MCF 10A (cell line): ENCODE results near the gene USHBP1. TPM values are rescaled to one million over a fixed set of nuclear protein-coding genes. Genes with fewer than 3 reads are reported as not detected.

Experiments used
- BruUV-seq: library from RNA; stranded (reverse); fragments of 400-500 nt; replicated peaks from 2 replicates; lab custom pipeline; 2021; lab: Mats Ljungman, UMichigan
- CTCF ChIA-PET: fragments of 300-600 bp; sonication (Branson Sonifier 250); formaldehyde crosslinking; extraction: SDS; loops from one replicate; lab custom pipeline; 2021; ENCODE audit warnings: antibody characterized with exemption, inconsistent platforms; lab: Yijun Ruan, JAX
- POLR2A ChIA-PET: fragments of 300-600, 350-650 bp; sonication (Branson Sonifier 250); formaldehyde crosslinking; extraction: SDS; loops from one replicate; lab custom pipeline; 2020; ENCODE audit warnings: antibody characterized with exemption, inconsistent platforms; lab: Yijun Ruan, JAX
- DNase-seq: peaks from one replicate; pipeline ENCODE4 v3.0.0-alpha.2; 2018; ENCODE audit not compliant: unreplicated experiment
- H3K27ac Mint-ChIP-seq: one replicate; pipeline ENCODE4 v1.8.0; 2022; ENCODE audit warnings: mild to moderate bottlenecking, low read depth, mixed read lengths; ENCODE audit not compliant: unreplicated experiment
- H3K27me3 Mint-ChIP-seq: one replicate; pipeline ENCODE4 v1.8.0; 2022; ENCODE audit warnings: mixed read lengths; ENCODE audit not compliant: insufficient read depth, unreplicated experiment
- H3K36me3 Mint-ChIP-seq: one replicate; pipeline ENCODE4 v1.8.0; 2022; ENCODE audit warnings: mild to moderate bottlenecking, moderate library complexity, mixed read lengths; ENCODE audit not compliant: insufficient read depth, unreplicated experiment
- H3K4me1 Mint-ChIP-seq: one replicate; pipeline ENCODE4 v1.8.0; 2022; ENCODE audit warnings: mixed read lengths; ENCODE audit not compliant: insufficient read depth, unreplicated experiment
- H3K4me3 Mint-ChIP-seq: one replicate; pipeline ENCODE4 v1.8.0; 2022; ENCODE audit warnings: mild to moderate bottlenecking, moderate library complexity, mixed read lengths; ENCODE audit not compliant: unreplicated experiment
- H3K9me3 Mint-ChIP-seq: one replicate; pipeline ENCODE4 v1.8.0; 2022; ENCODE audit warnings: mixed read lengths; ENCODE audit not compliant: unreplicated experiment
- intact Hi-C: fragments of 100-400 bp; cut with micrococcal nuclease; formaldehyde crosslinking; loops from 2 replicates; pipeline ENCODE4 v1.14.1; 2022
- total RNA-seq: library from RNA; stranded (reverse); gene quantifications from 2 replicates; pipeline ENCODE4 v1.2.3, GENCODE V29; 2022
- TF ChIP-seq, protein P1 (sequence below): fragments of 200-600 bp; IDR thresholded peaks from one replicate; pipeline ENCODE4 v1.8.0; 2022; ENCODE audit warnings: antibody characterized with exemption, mild to moderate bottlenecking; ENCODE audit not compliant: unreplicated experiment

The USHBP1 gene
- total RNA-seq, 1 experiment from 2014 or later, result not detected

- BruUV-seq, result no TSS peak
- Mint-ChIP-seq H3K4me1 (no peaks in the 10 kb centered on the region), H3K27me3 (no peaks in the 10 kb centered on the region), H3K36me3 (no peaks in the 10 kb centered on the region), H3K4me3 (no peak overlapping the region), H3K27ac (no peak overlapping the region), H3K9me3 (no peaks in the 10 kb centered on the region)
- POLR2A ChIA-PET, result interaction anchor here (0.8 kb wide), 1 partner anchor 20 kb away, joined by 3 read pairs; no protein-coding TSS in a partner anchor
- CTCF ChIA-PET, result interaction anchor here (0.6 to 1.2 kb wide), 3 partner anchors 45 to 505 kb away, joined by 3 to 4 read pairs (median 3); no protein-coding TSS in a partner anchor
- TF ChIP-seq, protein P1, sequence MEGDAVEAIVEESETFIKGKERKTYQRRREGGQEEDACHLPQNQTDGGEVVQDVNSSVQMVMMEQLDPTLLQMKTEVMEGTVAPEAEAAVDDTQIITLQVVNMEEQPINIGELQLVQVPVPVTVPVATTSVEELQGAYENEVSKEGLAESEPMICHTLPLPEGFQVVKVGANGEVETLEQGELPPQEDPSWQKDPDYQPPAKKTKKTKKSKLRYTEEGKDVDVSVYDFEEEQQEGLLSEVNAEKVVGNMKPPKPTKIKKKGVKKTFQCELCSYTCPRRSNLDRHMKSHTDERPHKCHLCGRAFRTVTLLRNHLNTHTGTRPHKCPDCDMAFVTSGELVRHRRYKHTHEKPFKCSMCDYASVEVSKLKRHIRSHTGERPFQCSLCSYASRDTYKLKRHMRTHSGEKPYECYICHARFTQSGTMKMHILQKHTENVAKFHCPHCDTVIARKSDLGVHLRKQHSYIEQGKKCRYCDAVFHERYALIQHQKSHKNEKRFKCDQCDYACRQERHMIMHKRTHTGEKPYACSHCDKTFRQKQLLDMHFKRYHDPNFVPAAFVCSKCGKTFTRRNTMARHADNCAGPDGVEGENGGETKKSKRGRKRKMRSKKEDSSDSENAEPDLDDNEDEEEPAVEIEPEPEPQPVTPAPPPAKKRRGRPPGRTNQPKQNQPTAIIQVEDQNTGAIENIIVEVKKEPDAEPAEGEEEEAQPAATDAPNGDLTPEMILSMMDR, result no peak
- intact Hi-C loops, result no loop called here
- DNase-seq, result no peak
Observed at GRCh38 chr19:17286263-17286662, 21.7 kb upstream of the USHBP1 start.

- H3K4me1 Mint-ChIP-seq, result no peaks in the 10 kb centered on the region
- no peak for DNase-seq
- CTCF ChIA-PET, result interaction anchor here (0.6 to 5.6 kb wide), 5 partner anchors 26 to 506 kb away, joined by 3 to 44 read pairs (median 4); no protein-coding TSS in a partner anchor
- H3K27ac Mint-ChIP-seq, result no peak overlapping the region
- TF ChIP-seq, protein P1, result no peak
- POLR2A ChIA-PET, result no interaction called here
- H3K27me3 Mint-ChIP-seq, result no peaks in the 10 kb centered on the region
- H3K4me3 Mint-ChIP-seq, result no peak overlapping the region
- intact Hi-C loops, result no loop called here
- no peaks in the 10 kb centered on the region for H3K9me3 Mint-ChIP-seq
- H3K36me3 Mint-ChIP-seq, result no peaks in the 10 kb centered on the region
- BruUV-seq, result no TSS peak
Observed at GRCh38 chr19:17285415-17286135, 21.0 kb upstream of the USHBP1 start.

- H3K27ac Mint-ChIP-seq, result no peak overlapping the region
- CTCF ChIA-PET, result interaction anchor here (0.6 to 5.6 kb wide), 19 partner anchors 9 to 416 kb away, joined by 3 to 44 read pairs (median 4); partner anchors contain the start of gene BABAM1
- H3K36me3 Mint-ChIP-seq, result no peaks in the 10 kb centered on the region
- H3K9me3 Mint-ChIP-seq, result no peaks in the 10 kb centered on the region
- intact Hi-C loops, result loop anchor here (5.0 kb wide), 1 partner anchor 506 kb away; no protein-coding TSS in a partner anchor
- POLR2A ChIA-PET, result interaction anchor here (0.6 to 1.7 kb wide), 3 partner anchors 10 to 207 kb away, joined by 3 to 4 read pairs (median 3); no protein-coding TSS in a partner anchor
- TF ChIP-seq, protein P1, result no peak
- no peak for DNase-seq
- no peaks in the 10 kb centered on the region for H3K27me3 Mint-ChIP-seq
- H3K4me3 Mint-ChIP-seq, result no peak overlapping the region
- H3K4me1 Mint-ChIP-seq, result no peaks in the 10 kb centered on the region
- no TSS peak for BruUV-seq
Observed at GRCh38 chr19:17283504-17283996, 19.0 kb upstream of the USHBP1 start.
